Measurements from ENCODE around the gene MYH10.

Gene MYH10

DNA sequence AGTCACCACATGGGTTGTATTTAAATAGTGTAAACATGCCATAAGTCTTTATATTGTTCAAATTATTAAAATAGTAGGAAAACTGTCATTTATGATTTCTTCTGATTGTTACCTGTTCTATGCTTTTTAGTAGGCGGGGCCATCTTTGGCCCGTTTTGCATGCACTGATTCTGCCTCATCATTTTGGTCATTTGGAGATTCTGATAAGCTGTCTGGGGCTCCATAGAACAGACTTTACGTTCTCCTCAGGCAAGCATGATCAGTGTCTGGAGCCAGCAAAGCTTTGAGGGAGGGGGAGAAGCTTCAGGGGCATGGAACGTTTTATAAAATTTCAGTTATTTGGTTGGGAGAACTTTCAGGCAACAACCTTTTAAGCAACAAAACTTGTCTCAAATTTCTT is 186.0 kb downstream of the MYH10 start:
- TF ChIP-seq, protein P1, sequence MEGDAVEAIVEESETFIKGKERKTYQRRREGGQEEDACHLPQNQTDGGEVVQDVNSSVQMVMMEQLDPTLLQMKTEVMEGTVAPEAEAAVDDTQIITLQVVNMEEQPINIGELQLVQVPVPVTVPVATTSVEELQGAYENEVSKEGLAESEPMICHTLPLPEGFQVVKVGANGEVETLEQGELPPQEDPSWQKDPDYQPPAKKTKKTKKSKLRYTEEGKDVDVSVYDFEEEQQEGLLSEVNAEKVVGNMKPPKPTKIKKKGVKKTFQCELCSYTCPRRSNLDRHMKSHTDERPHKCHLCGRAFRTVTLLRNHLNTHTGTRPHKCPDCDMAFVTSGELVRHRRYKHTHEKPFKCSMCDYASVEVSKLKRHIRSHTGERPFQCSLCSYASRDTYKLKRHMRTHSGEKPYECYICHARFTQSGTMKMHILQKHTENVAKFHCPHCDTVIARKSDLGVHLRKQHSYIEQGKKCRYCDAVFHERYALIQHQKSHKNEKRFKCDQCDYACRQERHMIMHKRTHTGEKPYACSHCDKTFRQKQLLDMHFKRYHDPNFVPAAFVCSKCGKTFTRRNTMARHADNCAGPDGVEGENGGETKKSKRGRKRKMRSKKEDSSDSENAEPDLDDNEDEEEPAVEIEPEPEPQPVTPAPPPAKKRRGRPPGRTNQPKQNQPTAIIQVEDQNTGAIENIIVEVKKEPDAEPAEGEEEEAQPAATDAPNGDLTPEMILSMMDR (IDR thresholded peaks at IDR 0.05; ENCODE audit: borderline replicate concordance, control extremely low read depth, extremely low read depth, insufficient read depth, missing control alignments): no peak
- in situ Hi-C loops (cut with MboI; ENCODE audit: low sequenced_read_pairs, unreplicated experiment): no loop called here
- DNase-seq (ENCODE audit: low spot score): no peak

DNA sequence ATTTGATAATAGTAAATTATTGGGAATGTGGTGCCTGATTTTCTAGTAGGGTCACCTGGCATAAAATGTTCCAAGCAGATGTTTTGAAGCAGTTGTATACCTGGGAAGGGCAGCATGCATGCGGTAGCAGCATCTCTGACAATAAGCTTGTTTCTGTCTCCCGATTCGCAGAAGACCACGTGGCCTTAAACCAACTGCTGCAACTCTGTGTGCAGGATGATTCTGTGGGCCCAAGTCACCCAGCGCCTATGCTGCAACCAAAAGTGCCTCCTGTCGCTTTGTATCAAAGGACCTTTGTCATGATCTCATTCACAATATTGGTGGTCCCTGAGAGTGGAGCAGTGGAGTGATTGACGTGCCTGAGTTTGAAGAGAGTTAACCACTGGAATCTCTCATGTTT is 186.8 kb downstream of the MYH10 start:
- DNase-seq (ENCODE audit: low spot score): no peak
- TF ChIP-seq, protein P1 (IDR thresholded peaks at IDR 0.05; ENCODE audit: borderline replicate concordance, control extremely low read depth, extremely low read depth, insufficient read depth, missing control alignments): no peak
- in situ Hi-C loops (cut with MboI; ENCODE audit: low sequenced_read_pairs, unreplicated experiment): no loop called here

DNA sequence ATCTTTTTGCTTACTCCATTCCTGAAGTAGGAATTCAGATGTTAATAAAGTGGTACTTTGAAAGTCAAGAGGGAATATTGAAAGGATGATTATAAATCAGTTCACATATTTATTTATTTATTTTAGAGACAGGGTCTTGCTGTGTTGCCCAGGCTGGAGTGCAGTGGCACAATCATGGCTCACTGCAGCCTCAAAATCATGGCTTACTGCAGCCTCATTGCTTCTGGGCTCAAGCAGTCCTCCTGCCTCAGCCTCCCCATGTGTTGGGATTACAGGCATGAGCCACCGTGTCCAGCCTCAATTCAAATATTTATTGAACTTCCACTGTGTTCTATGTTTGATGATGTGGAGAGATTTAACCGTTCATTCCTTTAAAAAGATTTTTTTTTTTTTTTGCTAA is 188.2 kb downstream of the MYH10 start:
- in situ Hi-C loops (cut with MboI; ENCODE audit: low sequenced_read_pairs, unreplicated experiment): no loop called here
- TF ChIP-seq, protein P1 (IDR thresholded peaks at IDR 0.05; ENCODE audit: borderline replicate concordance, control extremely low read depth, extremely low read depth, insufficient read depth, missing control alignments): no peak
- no peak for DNase-seq (ENCODE audit: low spot score)

DNA sequence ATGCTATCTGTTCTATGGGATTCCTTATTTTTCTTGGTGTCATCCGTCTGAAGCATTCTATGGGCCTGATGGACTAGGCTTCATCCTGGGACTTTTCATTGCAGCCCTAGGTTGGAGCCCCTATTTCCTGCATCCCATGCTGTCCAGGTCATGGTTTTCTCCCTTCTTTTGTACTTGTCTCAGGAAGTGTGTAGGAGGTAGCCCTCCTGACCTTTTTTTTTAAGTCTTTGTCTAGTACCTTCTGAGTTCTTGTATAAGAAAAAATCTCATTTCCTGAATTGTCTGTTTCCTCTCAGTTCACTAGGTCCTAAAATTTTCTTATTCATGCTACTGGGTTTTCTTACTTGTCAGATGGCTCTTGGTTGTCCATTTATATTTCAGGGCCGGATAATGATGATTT is 188.8 kb downstream of the MYH10 start:
- in situ Hi-C loops (cut with MboI; ENCODE audit: low sequenced_read_pairs, unreplicated experiment): no loop called here
- TF ChIP-seq, protein P1 (IDR thresholded peaks at IDR 0.05; ENCODE audit: borderline replicate concordance, control extremely low read depth, extremely low read depth, insufficient read depth, missing control alignments): no peak
- DNase-seq (ENCODE audit: low spot score): peak; percentile 49

DNA sequence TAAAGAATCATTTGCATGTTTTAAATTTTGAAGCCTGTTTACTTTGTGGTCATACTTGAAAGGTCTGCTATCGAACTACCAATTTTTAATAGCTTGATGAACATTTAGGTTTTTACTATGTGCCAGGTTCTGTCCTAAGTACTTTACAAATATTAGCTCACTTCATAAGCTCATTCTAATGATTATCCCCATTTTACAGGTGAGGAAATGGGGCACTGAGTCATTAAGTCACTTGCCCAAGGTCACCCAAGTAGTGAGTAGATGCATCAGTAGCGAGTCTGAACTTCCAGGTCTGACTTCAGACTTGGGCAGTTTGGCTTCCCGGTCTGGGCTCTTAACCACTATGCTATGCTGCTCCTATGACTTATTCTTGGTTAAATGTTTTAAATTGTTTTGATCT is 190.8 kb downstream of the MYH10 start:
- DNase-seq (ENCODE audit: low spot score): no peak
- in situ Hi-C loops (cut with MboI; ENCODE audit: low sequenced_read_pairs, unreplicated experiment): no loop called here
- TF ChIP-seq, protein P1 (IDR thresholded peaks at IDR 0.05; ENCODE audit: borderline replicate concordance, control extremely low read depth, extremely low read depth, insufficient read depth, missing control alignments): no peak

DNA sequence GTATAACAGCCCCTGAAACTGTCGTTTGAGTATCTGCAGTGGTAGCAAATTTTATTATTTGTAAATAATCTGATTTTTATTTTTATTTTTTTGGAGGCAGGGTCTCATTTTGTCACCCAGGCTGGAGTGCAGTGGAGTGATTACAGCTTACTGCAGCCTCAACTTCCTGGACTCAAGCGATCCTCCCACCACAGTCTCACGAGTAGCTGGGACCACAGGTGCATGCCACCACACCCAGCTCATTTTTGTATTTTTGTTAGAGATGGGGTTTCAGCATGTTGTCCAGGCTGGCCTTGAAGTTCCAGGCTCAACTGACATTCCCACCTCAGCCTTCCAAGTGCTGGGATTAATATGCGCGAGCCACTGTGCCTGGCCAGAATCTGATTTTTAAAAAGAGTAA is 192.1 kb downstream of the MYH10 start:
- in situ Hi-C loops (cut with MboI; ENCODE audit: low sequenced_read_pairs, unreplicated experiment): no loop called here
- TF ChIP-seq, protein P1 (IDR thresholded peaks at IDR 0.05; ENCODE audit: borderline replicate concordance, control extremely low read depth, extremely low read depth, insufficient read depth, missing control alignments): no peak
- DNase-seq (ENCODE audit: low spot score): no peak

DNA sequence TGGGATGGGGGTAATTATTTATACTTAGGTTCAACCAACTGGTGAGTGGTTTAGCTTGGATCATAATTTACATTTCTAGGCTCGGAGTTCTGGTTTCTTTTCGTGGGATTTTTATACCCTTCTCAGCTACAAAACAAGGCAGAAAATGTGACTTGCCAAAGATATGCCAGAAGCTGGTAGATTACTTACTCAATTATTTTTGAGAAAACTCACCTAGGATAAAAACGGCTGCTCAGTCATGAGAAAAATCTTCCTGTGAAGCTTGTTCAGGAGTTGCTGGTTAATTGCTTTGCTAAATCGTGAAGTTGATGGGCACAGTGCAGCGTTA is 193.7 kb downstream of the MYH10 start:
- in situ Hi-C loops (cut with MboI; ENCODE audit: low sequenced_read_pairs, unreplicated experiment): no loop called here
- TF ChIP-seq, protein P1 (IDR thresholded peaks at IDR 0.05; ENCODE audit: borderline replicate concordance, control extremely low read depth, extremely low read depth, insufficient read depth, missing control alignments): no peak
- no peak for DNase-seq (ENCODE audit: low spot score)

Measured in GM13976 (cell line).